Amygdala (tissue), 56 donors: ENCODE results near the gene RIMS4.
"Not testable (repeated sequence)": the region's sequence is repeated elsewhere in the genome, so short reads cannot be mapped to it uniquely, and the experiment has no call there.

Experiments
- DNase-seq, 56 donors: peaks; one replicate each; lab custom pipeline; 2025; lab: John Stamatoyannopoulos, UW

RIMS4 gene

DNA sequence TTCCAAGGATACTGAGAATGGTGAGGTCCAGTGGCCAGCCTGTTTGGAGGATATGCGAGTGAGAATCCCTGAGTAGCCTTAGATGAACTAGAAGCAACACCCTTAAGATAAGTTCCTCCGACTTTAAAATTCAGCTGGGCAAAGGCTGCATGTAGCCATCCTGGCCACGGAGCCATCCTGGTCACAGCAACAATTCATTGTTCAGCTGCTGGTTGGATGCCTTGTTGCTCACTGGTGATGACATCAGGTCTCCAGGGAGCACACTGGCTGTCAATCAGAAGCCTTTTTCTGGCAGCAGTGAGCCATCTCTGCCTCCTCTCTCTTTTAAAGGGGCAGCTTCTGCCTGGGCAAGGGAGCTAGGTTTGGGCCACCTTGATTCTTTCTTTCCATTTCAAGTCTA lies 22.4 kb upstream of the RIMS4 start:
- peak in 15 of 56 donors; percentile 2 to 42 (median 19) for DNase-seq

DNA sequence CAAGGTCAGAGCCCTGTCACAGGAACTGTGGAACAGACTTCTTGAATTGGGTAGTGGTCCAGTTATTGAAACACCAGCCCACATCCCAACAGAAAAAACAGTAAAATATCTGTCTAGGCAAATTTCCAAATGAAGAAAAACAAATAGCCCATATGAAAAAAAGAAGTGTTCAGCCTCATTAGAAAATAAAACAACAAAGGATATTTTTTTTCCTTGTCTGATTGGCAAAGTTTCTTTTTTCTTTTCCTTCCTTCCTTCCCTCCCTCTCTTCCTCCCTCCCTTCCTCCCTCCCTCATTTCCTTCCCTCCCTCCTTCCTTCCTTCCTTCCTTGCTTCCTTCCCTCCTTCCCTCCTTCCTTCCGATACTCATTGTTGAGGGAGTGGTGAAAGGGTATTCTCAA lies 20.6 kb upstream of the RIMS4 start:
- DNase-seq = no peak

DNA sequence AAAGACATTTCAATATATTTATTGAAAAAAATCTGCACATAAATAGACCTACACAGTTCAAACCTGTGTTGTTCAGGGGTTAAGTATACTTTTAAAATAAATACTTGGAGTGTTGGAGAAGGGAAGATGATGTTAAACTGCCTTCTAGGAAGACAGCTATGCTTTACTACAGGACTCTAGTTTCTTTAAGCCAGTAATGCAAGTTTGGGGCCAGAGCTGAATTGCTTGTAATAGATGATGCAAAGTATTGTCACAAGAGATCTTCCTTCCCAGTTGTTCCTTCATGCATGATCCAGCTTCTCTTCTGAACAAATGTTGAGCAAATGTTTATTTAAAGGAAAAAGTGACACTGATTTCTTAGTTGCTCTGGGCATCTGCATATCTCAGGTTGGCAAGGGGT lies 20.2 kb upstream of the RIMS4 start:
- no peak for DNase-seq

DNA sequence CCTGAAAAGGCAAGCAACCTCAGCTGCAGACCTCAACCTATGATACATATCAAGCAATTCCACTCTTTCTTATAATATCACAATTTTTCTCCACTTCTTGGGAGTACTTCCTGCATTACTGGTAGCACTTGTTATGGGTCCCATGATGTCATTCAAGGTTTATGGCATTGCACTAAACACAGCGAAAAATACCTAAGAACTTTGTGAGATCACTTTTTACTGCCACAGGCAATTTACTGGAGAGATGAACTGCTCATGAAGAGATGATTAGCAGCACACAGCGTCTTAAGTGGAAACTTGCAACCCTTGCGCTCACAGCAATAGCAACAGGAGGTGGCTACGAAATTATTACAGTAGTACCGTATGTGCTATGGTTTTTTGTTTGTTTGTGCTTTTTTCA lies 19.3 kb upstream of the RIMS4 start:
- no peak for DNase-seq

GRCh38 chr20:44828640-44829039 lies 18.3 kb upstream of the RIMS4 start:
- no peak for DNase-seq

DNA sequence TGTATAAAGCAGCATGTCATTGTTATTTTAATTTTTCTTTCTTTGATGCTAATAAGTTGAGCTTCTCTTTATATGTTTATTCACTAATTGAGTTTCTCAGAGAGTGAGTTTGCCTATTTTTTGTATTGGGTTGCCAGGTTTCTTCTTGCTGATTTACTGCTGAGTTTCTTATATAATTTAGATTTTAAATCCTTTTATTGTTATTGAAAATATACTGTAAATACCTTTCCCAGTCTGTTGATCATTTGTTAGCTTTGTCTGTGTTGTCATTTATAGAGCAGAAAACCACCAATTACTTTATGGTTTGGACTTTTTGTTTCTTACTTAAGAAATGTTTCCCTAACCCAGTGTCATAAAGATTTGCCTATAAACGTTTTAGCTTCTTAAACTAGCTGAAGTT lies 17.1 kb upstream of the RIMS4 start:
- DNase-seq = no peak

GRCh38 chr20:44821576-44821975 lies 11.2 kb upstream of the RIMS4 start:
- not testable (repeated sequence) for DNase-seq

- no peak for DNase-seq
Observed at GRCh38 chr20:44819936-44820335, 9.6 kb upstream of the RIMS4 start.

DNA sequence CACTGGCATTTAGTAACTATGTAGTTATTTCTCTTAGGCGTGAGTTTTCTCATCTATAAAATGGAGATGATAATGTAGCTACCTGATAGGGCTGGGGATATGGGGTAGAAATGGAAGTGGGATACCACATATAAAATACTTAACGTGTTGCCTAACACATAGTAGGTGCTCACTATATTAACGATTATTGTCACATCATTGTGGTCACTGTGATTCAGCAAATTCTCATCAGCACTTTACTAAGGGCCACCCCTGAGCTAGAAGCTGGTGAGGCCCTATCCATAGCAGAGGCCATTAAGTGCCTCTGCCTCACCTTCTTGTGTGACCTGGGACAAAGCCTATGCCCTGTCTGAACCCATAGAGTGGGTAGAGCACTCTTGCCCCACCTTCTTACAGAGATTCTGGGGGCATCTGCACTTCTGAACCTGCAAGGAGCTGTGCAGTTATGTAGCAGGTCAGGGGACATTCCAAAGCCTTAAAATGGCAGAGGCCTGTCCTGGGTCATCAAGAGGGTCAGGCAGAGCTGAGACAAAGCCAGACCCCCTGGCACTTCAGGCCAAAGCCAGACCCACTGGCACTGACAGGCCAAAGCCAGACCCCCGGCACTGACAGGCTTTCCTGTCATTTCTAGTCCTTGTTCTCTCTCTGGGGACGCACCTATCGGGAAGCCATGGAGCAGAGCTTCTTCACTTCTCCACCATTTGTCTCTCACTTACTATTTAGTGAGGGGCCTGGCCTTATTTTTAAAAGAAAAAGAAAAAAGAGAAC lies 7.0 kb upstream of the RIMS4 start:
- DNase-seq = no peak

DNA sequence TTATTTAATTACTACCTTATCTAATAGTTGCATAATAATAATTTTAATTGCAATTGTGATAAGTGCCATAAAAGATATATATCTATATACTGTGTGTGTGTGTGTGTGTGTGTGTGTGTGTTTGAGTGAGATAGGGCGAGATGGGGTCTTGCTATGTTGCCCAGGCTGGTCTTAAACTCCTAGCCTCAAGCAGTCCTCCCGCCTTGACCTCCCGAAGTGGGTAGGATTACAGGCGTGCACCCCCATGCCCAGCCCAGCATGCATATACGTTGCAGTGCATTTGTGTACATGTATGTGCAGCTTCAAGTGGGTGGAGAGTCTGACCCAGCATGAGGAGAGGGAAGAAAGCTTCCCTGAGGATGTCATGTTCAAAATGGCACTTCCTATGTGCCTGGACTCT lies 4.6 kb upstream of the RIMS4 start:
- DNase-seq = no peak

DNA sequence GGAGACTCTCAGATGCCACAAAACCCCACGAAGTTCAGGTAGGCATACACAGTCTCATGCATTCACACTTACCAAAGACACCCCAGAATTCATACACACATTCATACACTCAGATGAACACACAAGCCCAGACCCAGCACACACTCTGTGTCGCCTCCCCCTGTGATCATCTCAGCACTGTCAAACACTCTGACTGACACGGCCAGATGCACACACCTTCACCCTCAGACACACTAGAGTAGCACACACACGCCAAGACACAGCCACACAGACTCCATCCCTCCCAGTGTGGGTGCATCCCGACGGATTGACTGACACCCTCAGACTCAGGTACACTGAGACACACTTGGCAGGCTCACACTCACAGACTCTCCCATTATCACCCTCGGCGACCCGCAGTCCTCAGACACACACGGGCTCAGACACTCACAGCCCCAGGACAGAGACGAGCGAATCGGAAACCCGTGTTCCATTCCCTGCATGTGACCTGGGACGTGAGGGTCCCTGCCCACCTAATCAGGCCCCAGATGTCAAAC lies 872 bp upstream of the RIMS4 start:
- no peak for DNase-seq

- no peak for DNase-seq
Observed at GRCh38 chr20:44810061-44810390, 320 bp downstream of the RIMS4 start.

- no peak for DNase-seq
Observed at GRCh38 chr20:44809380-44810060, 826 bp downstream of the RIMS4 start.

GRCh38 chr20:44807684-44808056 lies 2.7 kb downstream of the RIMS4 start:
- no peak for DNase-seq

DNA sequence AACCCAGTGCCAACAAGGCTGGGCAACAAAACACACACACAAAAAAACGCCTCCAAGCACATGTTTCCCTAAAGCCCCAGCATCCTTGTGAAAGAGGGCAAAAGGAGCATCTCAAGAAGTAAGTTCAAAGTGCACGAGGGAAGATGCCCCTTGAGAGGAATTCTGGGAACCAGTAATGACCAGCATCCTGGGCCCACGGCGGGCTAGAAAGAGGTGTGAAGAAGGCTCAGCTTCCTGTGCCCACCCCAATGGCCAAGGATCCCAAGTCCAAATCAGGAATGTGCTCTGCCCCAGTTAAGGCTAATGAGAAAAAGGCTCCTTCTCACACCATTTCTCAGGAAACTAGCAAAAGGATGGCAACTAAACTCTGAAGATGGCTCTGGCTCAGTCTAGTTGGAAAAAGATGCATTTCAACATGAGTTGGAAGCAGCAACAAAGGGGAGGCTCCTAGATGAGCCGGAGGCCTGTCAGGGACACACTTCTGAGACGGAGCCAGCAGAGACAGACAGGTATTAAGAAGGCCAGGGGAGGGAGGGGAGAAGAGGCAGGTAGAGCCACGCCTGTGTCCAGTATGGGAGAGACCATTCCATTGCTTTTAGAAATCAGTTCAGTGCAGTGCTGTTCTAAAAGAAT lies 3.2 kb downstream of the RIMS4 start:
- no peak for DNase-seq

GRCh38 chr20:44805979-44806620 lies 4.2 kb downstream of the RIMS4 start:
- peak in 47 of 56 donors; percentile 7 to 83 (median 58) for DNase-seq

DNA sequence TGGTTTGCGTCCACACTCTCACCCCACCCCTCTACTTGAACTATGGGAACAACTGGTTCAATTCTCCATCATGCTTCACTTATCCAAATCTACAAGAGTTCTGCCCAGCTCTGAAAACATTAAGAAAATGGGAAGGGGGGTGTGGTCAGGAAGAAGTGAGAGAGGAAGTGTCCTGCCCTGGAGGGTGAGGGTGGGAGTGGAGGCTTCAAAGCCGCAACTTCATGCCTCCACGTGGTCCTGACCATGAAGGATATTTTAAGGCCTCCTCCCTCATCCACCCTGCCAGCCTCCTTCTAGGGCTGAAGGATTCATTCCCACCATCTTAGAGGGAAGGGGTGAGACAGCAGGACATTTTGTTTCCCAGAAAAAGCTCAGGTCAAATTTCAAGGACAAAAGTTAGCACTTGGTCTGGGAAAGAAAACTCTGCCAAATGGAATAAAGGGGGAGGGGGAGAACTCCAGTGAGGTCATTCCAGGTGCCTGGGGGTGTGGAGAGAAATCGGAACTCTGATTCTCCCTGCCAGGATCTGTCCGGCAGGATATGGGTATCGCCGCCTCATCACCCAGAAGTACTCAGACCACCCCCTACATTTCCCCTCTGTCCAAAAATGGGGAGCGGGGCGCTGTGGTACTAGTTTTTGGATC lies 4.9 kb downstream of the RIMS4 start:
- DNase-seq = no peak

GRCh38 chr20:44803383-44803941 lies 6.9 kb downstream of the RIMS4 start:
- DNase-seq = peak in 24 of 56 donors; percentile 12 to 56 (median 23)

GRCh38 chr20:44802702-44803101 lies 7.6 kb downstream of the RIMS4 start:
- DNase-seq = no peak

DNA sequence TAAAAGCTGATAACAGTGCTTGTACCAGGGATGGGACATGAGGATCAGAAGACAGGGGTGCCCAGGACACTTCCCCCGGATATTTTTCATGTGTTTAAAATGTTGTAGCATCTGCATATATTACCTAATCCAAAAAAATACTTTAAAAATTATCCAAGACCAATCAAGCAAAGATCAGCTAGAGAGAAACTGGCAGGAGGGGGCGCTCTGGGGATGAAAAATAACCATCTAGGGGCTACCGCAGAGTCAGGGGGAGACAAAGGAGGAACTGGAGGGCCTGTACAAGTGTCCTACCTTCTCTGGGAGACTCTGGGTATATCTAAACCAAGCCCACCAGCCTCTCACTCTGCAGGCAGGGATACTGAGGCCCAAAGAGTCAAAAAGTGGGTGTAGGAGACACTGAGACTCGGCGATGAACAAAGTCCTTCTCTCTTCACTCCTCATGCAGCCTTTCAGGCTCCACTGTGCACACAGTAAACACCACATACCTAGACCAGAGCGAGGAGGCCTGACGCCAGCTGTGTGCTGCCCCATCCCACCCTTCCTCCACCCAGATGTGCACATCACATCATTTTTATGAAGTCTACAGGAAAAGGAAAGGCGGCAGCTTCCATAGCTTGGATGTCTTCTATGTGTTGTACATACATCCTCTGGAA lies 9.8 kb downstream of the RIMS4 start:
- no peak for DNase-seq
